Measurements from ENCODE around the gene RIMBP2. TPM values are rescaled to one million over a fixed set of nuclear protein-coding genes. Genes with fewer than 3 reads are reported as not detected.

The RIMBP2 gene
- total RNA-seq, 1 experiment from 2014 or later, result 0.95 TPM

- no peak for DNase-seq (ENCODE audit: low spot score)
- no peaks in the 10 kb centered on the region for H3K36me3 ChIP-seq (ENCODE audit: insufficient read depth, low read length, poor library complexity, severe bottlenecking)
- BruUV-seq (replicated peaks), result no TSS peak
- peaks cover 64% of the 10 kb centered on the region for H3K27me3 ChIP-seq (replicated peaks; ENCODE audit: insufficient read depth, low read depth, low read length, poor library complexity)
- intact Hi-C loops (cut with micrococcal nuclease; ENCODE audit: unreplicated experiment), result no loop called here
- no peak overlapping the region for H3K4me3 ChIP-seq (ENCODE audit: low read depth, low read length, poor library complexity, severe bottlenecking)
- POLR2A ChIA-PET (ENCODE audit: low non-redundant PET), result no interaction called here
- TF ChIP-seq CTCF (conservative IDR thresholded peaks at IDR 0.05; ENCODE audit: low read depth, low read length), result no peak
- TF ChIP-seq EZH2 (IDR thresholded peaks at IDR 0.05; ENCODE audit: borderline replicate concordance, low read depth, low read length, poor library complexity, severe bottlenecking), result no peak
- CTCF ChIA-PET, result no interaction called here
- no peaks in the 10 kb centered on the region for H3K4me1 ChIP-seq (ENCODE audit: insufficient read depth, low read length, poor library complexity, severe bottlenecking)
- H3K9me3 ChIP-seq (ENCODE audit: low read depth, low read length, poor library complexity, severe bottlenecking), result no peaks in the 10 kb centered on the region
- no peak overlapping the region for H3K27ac ChIP-seq (ENCODE audit: low read depth, low read length, poor library complexity, severe bottlenecking)
Measured at GRCh38 chr12:130473266-130473665, 242.8 kb downstream of the RIMBP2 start.

DNA sequence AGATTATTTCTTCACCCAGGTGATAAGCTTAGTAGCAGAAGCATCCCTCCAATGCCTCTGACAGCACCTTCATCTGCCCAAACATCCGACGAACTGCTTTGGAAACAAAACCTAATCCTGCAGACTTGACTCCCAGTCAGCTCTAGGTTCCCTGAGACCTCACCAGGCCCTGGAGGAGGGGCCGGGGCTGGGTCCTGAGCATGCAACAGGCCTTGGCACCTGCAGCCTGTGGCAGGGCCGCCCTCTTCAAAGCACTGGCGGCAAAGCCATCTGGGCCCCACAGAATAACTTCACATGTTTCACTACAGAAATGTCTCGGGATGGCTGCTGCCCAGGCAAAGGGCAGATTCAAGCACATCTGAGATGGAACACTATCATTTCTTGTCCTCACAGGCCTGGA lies 245.1 kb downstream of the RIMBP2 start:
- peaks cover 44% of the 10 kb centered on the region for H3K27me3 ChIP-seq (replicated peaks; ENCODE audit: insufficient read depth, low read depth, low read length, poor library complexity)
- H3K27ac ChIP-seq (ENCODE audit: low read depth, low read length, poor library complexity, severe bottlenecking), result no peak overlapping the region
- ChIA-PET CTCF (no interaction called here), POLR2A (ENCODE audit: low non-redundant PET) (no interaction called here)
- TF ChIP-seq EZH2 (IDR thresholded peaks at IDR 0.05; ENCODE audit: borderline replicate concordance, low read depth, low read length, poor library complexity, severe bottlenecking) (no peak), CTCF (conservative IDR thresholded peaks at IDR 0.05; ENCODE audit: low read depth, low read length) (no peak)
- no peaks in the 10 kb centered on the region for H3K36me3 ChIP-seq (ENCODE audit: insufficient read depth, low read length, poor library complexity, severe bottlenecking)
- DNase-seq (ENCODE audit: low spot score), result no peak
- BruUV-seq (replicated peaks), result no TSS peak
- no peaks in the 10 kb centered on the region for H3K4me1 ChIP-seq (ENCODE audit: insufficient read depth, low read length, poor library complexity, severe bottlenecking)
- intact Hi-C loops (cut with micrococcal nuclease; ENCODE audit: unreplicated experiment), result no loop called here
- H3K4me3 ChIP-seq (ENCODE audit: low read depth, low read length, poor library complexity, severe bottlenecking), result no peak overlapping the region
- H3K9me3 ChIP-seq (ENCODE audit: low read depth, low read length, poor library complexity, severe bottlenecking), result no peaks in the 10 kb centered on the region

DNA sequence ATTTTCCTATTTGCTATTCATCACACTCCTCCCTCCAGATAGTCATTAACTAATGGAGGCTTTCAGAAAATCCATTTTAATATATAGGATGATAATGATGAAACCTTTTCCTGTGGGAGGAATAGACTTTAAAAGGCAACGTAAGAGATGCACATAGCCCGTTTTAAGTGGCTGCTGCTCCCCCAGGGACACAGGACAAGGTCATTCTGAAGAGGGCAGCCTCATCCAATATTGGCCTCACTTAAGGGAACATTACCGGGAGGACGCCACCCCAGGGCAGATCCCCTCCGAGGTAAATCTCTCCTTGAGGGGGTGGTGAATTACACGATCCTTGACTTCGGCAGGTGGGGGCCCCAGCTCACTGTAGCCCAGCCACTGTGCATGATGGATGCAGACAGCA lies 246.5 kb downstream of the RIMBP2 start:
- intact Hi-C loops (cut with micrococcal nuclease; ENCODE audit: unreplicated experiment), result no loop called here
- BruUV-seq (replicated peaks), result no TSS peak
- no peaks in the 10 kb centered on the region for H3K4me1 ChIP-seq (ENCODE audit: insufficient read depth, low read length, poor library complexity, severe bottlenecking)
- no peaks in the 10 kb centered on the region for H3K36me3 ChIP-seq (ENCODE audit: insufficient read depth, low read length, poor library complexity, severe bottlenecking)
- ChIA-PET POLR2A (ENCODE audit: low non-redundant PET) (no interaction called here), CTCF (no interaction called here)
- TF ChIP-seq CTCF (conservative IDR thresholded peaks at IDR 0.05; ENCODE audit: low read depth, low read length), result no peak
- TF ChIP-seq EZH2 (IDR thresholded peaks at IDR 0.05; ENCODE audit: borderline replicate concordance, low read depth, low read length, poor library complexity, severe bottlenecking), result no peak
- peaks cover 30% of the 10 kb centered on the region for H3K27me3 ChIP-seq (replicated peaks; ENCODE audit: insufficient read depth, low read depth, low read length, poor library complexity)
- no peak overlapping the region for H3K4me3 ChIP-seq (ENCODE audit: low read depth, low read length, poor library complexity, severe bottlenecking)
- no peaks in the 10 kb centered on the region for H3K9me3 ChIP-seq (ENCODE audit: low read depth, low read length, poor library complexity, severe bottlenecking)
- no peak for DNase-seq (ENCODE audit: low spot score)
- H3K27ac ChIP-seq (ENCODE audit: low read depth, low read length, poor library complexity, severe bottlenecking), result no peak overlapping the region
